Rectal smooth muscle tissue (tissue), 1 donor: ENCODE data around the gene CENPF.

Source experiments
- H3K27ac ChIP-seq: one replicate; pipeline ENCODE4 v1.7.0; 2013; ENCODE audit warnings: low read depth, low read length, inconsistent platforms
- H3K27me3 ChIP-seq: one replicate; pipeline ENCODE4 v1.7.0; 2013; ENCODE audit warnings: low read length; ENCODE audit not compliant: control insufficient read depth, insufficient read depth
- H3K36me3 ChIP-seq: one replicate; pipeline ENCODE4 v1.7.0; 2013; ENCODE audit warnings: low read length; ENCODE audit not compliant: control insufficient read depth, insufficient read depth
- H3K4me1 ChIP-seq: one replicate; pipeline ENCODE4 v1.7.0; 2013; ENCODE audit warnings: low read length; ENCODE audit not compliant: control insufficient read depth, insufficient read depth
- H3K4me3 ChIP-seq: one replicate; pipeline ENCODE4 v1.7.0; 2013; ENCODE audit warnings: low read length
- H3K9ac ChIP-seq: one replicate; pipeline ENCODE4 v1.7.0; 2013; ENCODE audit warnings: low read length

CENPF gene

GRCh38 chr1:214602764-214603657 lies at the start of gene CENPF:
Gene CENPF (plus strand): TSS chr1:214603195. CDS start chr1:214613755, 10,560 bp downstream.
- no peaks in the 10 kb centered on the region for H3K27me3 ChIP-seq
- H3K9ac ChIP-seq = peak within 1 kb of the TSS; percentile 49
- no peak within 1 kb of the TSS for H3K27ac ChIP-seq
- H3K36me3 ChIP-seq = no peaks in the 10 kb centered on the region
- H3K4me3 ChIP-seq = peak within 1 kb of the TSS; percentile 88
- H3K4me1 ChIP-seq = peaks cover 2% of the 10 kb centered on the region

- Histone ChIP-seq H3K4me1 (no peaks in the 10 kb centered on the region), H3K27ac (no peak overlapping the region), H3K36me3 (no peaks in the 10 kb centered on the region), H3K27me3 (no peaks in the 10 kb centered on the region), H3K4me3 (no peak overlapping the region), H3K9ac (no peak overlapping the region)
Measured at GRCh38 chr1:214557952-214558735, 44.9 kb upstream of the CENPF start.

GRCh38 chr1:214563881-214564280 lies 39.1 kb upstream of the CENPF start:
- Histone ChIP-seq H3K4me1 (no peaks in the 10 kb centered on the region), H3K27me3 (no peaks in the 10 kb centered on the region)

GRCh38 chr1:214565310-214565709 lies 37.7 kb upstream of the CENPF start:
- Histone ChIP-seq H3K4me3 (no peak overlapping the region), H3K4me1 (no peaks in the 10 kb centered on the region), H3K27ac (no peak overlapping the region), H3K36me3 (no peaks in the 10 kb centered on the region), H3K9ac (no peak overlapping the region), H3K27me3 (no peaks in the 10 kb centered on the region)

More at GRCh38 chr1:214563881-214564280, 39.1 kb upstream of the CENPF start:
- Histone ChIP-seq H3K9ac (no peak overlapping the region), H3K27ac (no peak overlapping the region), H3K4me3 (no peak overlapping the region), H3K36me3 (no peaks in the 10 kb centered on the region)

GRCh38 chr1:214566158-214567104 lies 36.6 kb upstream of the CENPF start:
- no peak overlapping the region for H3K9ac ChIP-seq
- H3K27ac ChIP-seq = no peak overlapping the region
- H3K4me1 ChIP-seq = no peaks in the 10 kb centered on the region
- no peak overlapping the region for H3K4me3 ChIP-seq
- no peaks in the 10 kb centered on the region for H3K27me3 ChIP-seq
- H3K36me3 ChIP-seq = no peaks in the 10 kb centered on the region

- Histone ChIP-seq H3K27me3 (no peaks in the 10 kb centered on the region), H3K27ac (no peak overlapping the region)
Measured at GRCh38 chr1:214567481-214567980, 35.5 kb upstream of the CENPF start.

GRCh38 chr1:214568328-214568727 lies 34.7 kb upstream of the CENPF start:
- Histone ChIP-seq H3K4me3 (no peak overlapping the region), H3K4me1 (no peaks in the 10 kb centered on the region), H3K36me3 (no peaks in the 10 kb centered on the region), H3K9ac (no peak overlapping the region), H3K27ac (no peak overlapping the region), H3K27me3 (no peaks in the 10 kb centered on the region)

More at GRCh38 chr1:214567481-214567980, 35.5 kb upstream of the CENPF start:
- Histone ChIP-seq H3K9ac (no peak overlapping the region), H3K4me3 (no peak overlapping the region), H3K4me1 (no peaks in the 10 kb centered on the region), H3K36me3 (no peaks in the 10 kb centered on the region)

- Histone ChIP-seq H3K9ac (no peak overlapping the region), H3K36me3 (no peaks in the 10 kb centered on the region), H3K27ac (no peak overlapping the region), H3K27me3 (no peaks in the 10 kb centered on the region), H3K4me1 (peaks cover 4% of the 10 kb centered on the region), H3K4me3 (no peak overlapping the region)
Measured at GRCh38 chr1:214569357-214570004, 33.5 kb upstream of the CENPF start.

- Histone ChIP-seq H3K27me3 (no peaks in the 10 kb centered on the region), H3K36me3 (no peaks in the 10 kb centered on the region), H3K27ac (no peak overlapping the region), H3K4me3 (no peak overlapping the region), H3K4me1 (peaks cover 4% of the 10 kb centered on the region), H3K9ac (no peak overlapping the region)
Measured at GRCh38 chr1:214570442-214570841, 32.6 kb upstream of the CENPF start.

- Histone ChIP-seq H3K4me1 (peaks cover 4% of the 10 kb centered on the region), H3K36me3 (no peaks in the 10 kb centered on the region), H3K27ac (no peak overlapping the region), H3K9ac (no peak overlapping the region), H3K4me3 (no peak overlapping the region), H3K27me3 (no peaks in the 10 kb centered on the region)
Measured at GRCh38 chr1:214571281-214571680, 31.7 kb upstream of the CENPF start.
